Tibial nerve (tissue), 4 donors: ENCODE results near the gene MC4R.

Experiments
- CTCF ChIP-seq, 5 experiments: fragments of 200-600 bp in 3 of 5; fragments of 450-650 bp in 2 of 5; sonication (generic) in 3 of 5; IDR thresholded peaks; one replicate each; pipeline ENCODE4 v1.5.1; 2016 to 2019; ENCODE audit warnings: antibody characterized with exemption in 5 of 5, mild to moderate bottlenecking in 3 of 5, moderate library complexity in 2 of 5
- EP300 ChIP-seq, 2 donors: sonication (generic); formaldehyde crosslinking; IDR thresholded peaks; one replicate each; pipeline ENCODE4 v1.6.1; 2017; ENCODE audit warnings: antibody characterized with exemption in 2 of 2, mild to moderate bottlenecking in 1 of 2
- POLR2A ChIP-seq, 2 donors: fragments of 450-650 bp; IDR thresholded peaks; one replicate each; pipeline ENCODE4 v1.6.1; 2017; ENCODE audit warnings: antibody characterized with exemption in 2 of 2, mild to moderate bottlenecking in 2 of 2, moderate library complexity in 2 of 2

DNA sequence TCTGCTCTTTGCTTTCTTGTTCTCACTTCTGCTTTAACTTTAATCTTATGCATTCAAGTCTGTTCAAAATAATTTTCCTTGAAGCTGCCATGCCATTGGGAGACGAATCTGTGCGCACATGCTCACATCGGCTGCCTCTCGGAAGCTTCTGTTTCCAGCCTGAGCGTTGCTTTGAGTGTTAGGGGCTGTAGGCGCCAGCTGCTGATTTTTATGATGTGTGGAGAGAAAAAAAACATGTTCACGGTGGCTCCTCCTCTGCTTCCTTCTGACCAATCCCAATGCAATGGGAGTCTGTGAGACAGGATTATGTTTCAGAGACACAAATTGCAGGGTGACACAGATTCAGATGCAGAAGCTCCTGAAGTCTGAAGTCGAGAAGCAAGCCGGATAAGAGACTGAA lies at the start of gene MC4R:
- TF ChIP-seq EP300 (IDR thresholded peaks at IDR 0.05) (no peak), CTCF (IDR thresholded peaks at IDR 0.05) (no peak), POLR2A (IDR thresholded peaks at IDR 0.05) (no peak)
